ENCODE measurements around the gene ALX3. TPM values are rescaled to one million over a fixed set of nuclear protein-coding genes. Genes with fewer than 3 reads are reported as not detected.

The ALX3 gene
- polyA plus RNA-seq, 3 donors, result not detected

- peaks cover 91 to 100% of the 10 kb centered on the region in 2 donors for H3K36me3 ChIP-seq (replicated peaks in 1 of 2; ENCODE audit: control insufficient read depth in 1 of 2, insufficient read depth in 2 of 2, low read length in 2 of 2)
- Mint-ChIP-seq H3K27ac (no peak overlapping the region), H3K36me3 (peaks cover 94 to 99% of the 10 kb centered on the region in 2 donors), H3K9me3 (peaks cover 0 to 1% (median 0%) of the 10 kb centered on the region in 7 donors), H3K27me3 (ENCODE audit: low read depth in 3 of 3) (no peaks in the 10 kb centered on the region), H3K4me1 (no peaks in the 10 kb centered on the region), H3K4me3 (no peak overlapping the region)
- no peaks in the 10 kb centered on the region for H3K79me2 ChIP-seq (ENCODE audit: insufficient read depth, low read length)
- no peak overlapping the region for H3K4me3 ChIP-seq (replicated peaks in 1 of 3; ENCODE audit: low read depth in 2 of 3, low read length in 3 of 3)
- no peak overlapping the region for H3K4me2 ChIP-seq (replicated peaks; ENCODE audit: extremely low read depth, low read length, poor library complexity, severe bottlenecking)
- no peak overlapping the region for H3K27ac ChIP-seq (ENCODE audit: low read depth in 1 of 2, low read length in 2 of 2)
- DNase-seq, result no peak
- no peak overlapping the region for H2AFZ ChIP-seq (ENCODE audit: insufficient read depth, low read depth, low read length, poor library complexity, severe bottlenecking)
- no peaks in the 10 kb centered on the region for H3K4me1 ChIP-seq (ENCODE audit: control insufficient read depth in 1 of 2, insufficient read depth in 2 of 2, low read length in 2 of 2)
- H3K9me3 ChIP-seq (replicated peaks in 1 of 2; ENCODE audit: control insufficient read depth in 1 of 2, insufficient read depth in 1 of 2, low read length in 2 of 2), result no peaks in the 10 kb centered on the region
- no CpG with 5 or more reads among the region's 1 CpG for WGBS (ENCODE audit: insufficient coverage)
- TF ChIP-seq CTCF (IDR thresholded peaks at IDR 0.05), result no peak
- intact Hi-C loops (cut with micrococcal nuclease), result no loop called here
- no peaks in the 10 kb centered on the region for H4K20me1 ChIP-seq (ENCODE audit: insufficient read depth, low read length)
- H3K9ac ChIP-seq (ENCODE audit: insufficient read depth, low read length, poor library complexity, severe bottlenecking), result no peak overlapping the region
- H3K27me3 ChIP-seq (ENCODE audit: control insufficient read depth in 2 of 2, insufficient read depth in 2 of 2, low read length in 2 of 2), result no peaks in the 10 kb centered on the region
Measured at GRCh38 chr1:110019770-110020169, 50.7 kb downstream of the ALX3 start.

GRCh38 chr1:110018396-110018795, 52.1 kb downstream of the ALX3 start:
- peaks cover 93 to 98% of the 10 kb centered on the region in 2 donors for H3K36me3 Mint-ChIP-seq
- Histone ChIP-seq H3K9ac (ENCODE audit: insufficient read depth, low read length, poor library complexity, severe bottlenecking) (no peak overlapping the region), H2AFZ (ENCODE audit: insufficient read depth, low read depth, low read length, poor library complexity, severe bottlenecking) (no peak overlapping the region), H4K20me1 (ENCODE audit: insufficient read depth, low read length) (no peaks in the 10 kb centered on the region), H3K4me1 (ENCODE audit: control insufficient read depth in 1 of 2, insufficient read depth in 2 of 2, low read length in 2 of 2) (no peaks in the 10 kb centered on the region), H3K27me3 (ENCODE audit: control insufficient read depth in 2 of 2, insufficient read depth in 2 of 2, low read length in 2 of 2) (no peaks in the 10 kb centered on the region), H3K4me3 (replicated peaks in 1 of 3; ENCODE audit: low read depth in 2 of 3, low read length in 3 of 3) (no peak overlapping the region), H3K4me2 (replicated peaks; ENCODE audit: extremely low read depth, low read length, poor library complexity, severe bottlenecking) (no peak overlapping the region), H3K36me3 (replicated peaks in 1 of 2; ENCODE audit: control insufficient read depth in 1 of 2, insufficient read depth in 2 of 2, low read length in 2 of 2) (peaks cover 95 to 98% of the 10 kb centered on the region in 2 donors), H3K27ac (ENCODE audit: low read depth in 1 of 2, low read length in 2 of 2) (no peak overlapping the region), H3K79me2 (ENCODE audit: insufficient read depth, low read length) (no peaks in the 10 kb centered on the region), H3K9me3 (replicated peaks in 1 of 2; ENCODE audit: control insufficient read depth in 1 of 2, insufficient read depth in 1 of 2, low read length in 2 of 2) (no peaks in the 10 kb centered on the region)
- no peak for DNase-seq
- intact Hi-C loops (cut with micrococcal nuclease), result no loop called here
- TF ChIP-seq CTCF (IDR thresholded peaks at IDR 0.05), result no peak
- no peak overlapping the region for H3K4me3 Mint-ChIP-seq
- H3K4me1 Mint-ChIP-seq, result no peaks in the 10 kb centered on the region
- no peak overlapping the region for H3K27ac Mint-ChIP-seq
- no peaks in the 10 kb centered on the region for H3K27me3 Mint-ChIP-seq (ENCODE audit: low read depth in 3 of 3)
- WGBS (ENCODE audit: insufficient coverage), result 100% methylated on average over 9 of the region's 9 CpGs
- H3K9me3 Mint-ChIP-seq, result peaks cover 0 to 1% (median 0%) of the 10 kb centered on the region in 7 donors
